Fibroblast of lung (primary cell): Measurements from ENCODE around the gene TBC1D22A.

Experiments used
- EZH2 ChIP-seq: IDR thresholded peaks from 2 replicates; pipeline ENCODE4 v1.5.1; 2012; ENCODE audit warnings: low read length, control low read depth, mild to moderate bottlenecking; ENCODE audit errors: missing control alignments
- TF ChIP-seq, protein P1 (sequence below), 2 donors: IDR thresholded peaks in 1 of 2; conservative IDR thresholded peaks in 1 of 2; 1 replicate in 1 of 2; 2 replicates in 1 of 2; pipeline ENCODE4 v1.5.1; 2011 to 2012; ENCODE audit warnings: low read length in 2 of 2, control low read depth in 1 of 2, inconsistent platforms in 1 of 2, low read depth in 1 of 2, mild to moderate bottlenecking in 1 of 2

GRCh38 chr22:47000888-47001287 lies 238.4 kb downstream of the TBC1D22A start:
- TF ChIP-seq EZH2 = no peak
- TF ChIP-seq, protein P1, sequence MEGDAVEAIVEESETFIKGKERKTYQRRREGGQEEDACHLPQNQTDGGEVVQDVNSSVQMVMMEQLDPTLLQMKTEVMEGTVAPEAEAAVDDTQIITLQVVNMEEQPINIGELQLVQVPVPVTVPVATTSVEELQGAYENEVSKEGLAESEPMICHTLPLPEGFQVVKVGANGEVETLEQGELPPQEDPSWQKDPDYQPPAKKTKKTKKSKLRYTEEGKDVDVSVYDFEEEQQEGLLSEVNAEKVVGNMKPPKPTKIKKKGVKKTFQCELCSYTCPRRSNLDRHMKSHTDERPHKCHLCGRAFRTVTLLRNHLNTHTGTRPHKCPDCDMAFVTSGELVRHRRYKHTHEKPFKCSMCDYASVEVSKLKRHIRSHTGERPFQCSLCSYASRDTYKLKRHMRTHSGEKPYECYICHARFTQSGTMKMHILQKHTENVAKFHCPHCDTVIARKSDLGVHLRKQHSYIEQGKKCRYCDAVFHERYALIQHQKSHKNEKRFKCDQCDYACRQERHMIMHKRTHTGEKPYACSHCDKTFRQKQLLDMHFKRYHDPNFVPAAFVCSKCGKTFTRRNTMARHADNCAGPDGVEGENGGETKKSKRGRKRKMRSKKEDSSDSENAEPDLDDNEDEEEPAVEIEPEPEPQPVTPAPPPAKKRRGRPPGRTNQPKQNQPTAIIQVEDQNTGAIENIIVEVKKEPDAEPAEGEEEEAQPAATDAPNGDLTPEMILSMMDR (conservative IDR thresholded peaks at IDR 0.05 in 1 of 2, IDR thresholded peaks at IDR 0.05 in 1 of 2; ENCODE audit: low read depth in 1 of 2, low read length in 2 of 2) = no peak
